GM12878 (cell line): ENCODE data around the gene FMN2. TPM values are rescaled to one million over a fixed set of nuclear protein-coding genes. Genes with fewer than 3 reads are reported as not detected.

Source experiments
- ATAC-seq: fragments of 200-7000 bp; cut with Tn5 transposase; 3 replicates; pipeline ENCODE4 v1.9.1; 2020; ENCODE audit warnings: mild to moderate bottlenecking, moderate library complexity
- BruUV-seq: library from RNA; stranded (reverse); fragments of 400-500 nt; replicated peaks from 2 replicates; lab custom pipeline; 2021; lab: Mats Ljungman, UMichigan
- CTCF ChIA-PET: fragments of 300-600 bp; sonication (Branson Sonifier 250); formaldehyde crosslinking; extraction: SDS; loops from one replicate; lab custom pipeline; 2021; ENCODE audit warnings: inconsistent platforms; lab: Yijun Ruan, JAX
- POLR2A ChIA-PET: fragments of 350-600 bp; formaldehyde crosslinking; extraction: SDS; loops from one replicate; lab custom pipeline; 2021; ENCODE audit warnings: inconsistent platforms; lab: Charles Lee
- RAD21 ChIA-PET: fragments of 300-600 bp; sonication (Branson Sonifier 250); formaldehyde crosslinking; loops from one replicate; lab custom pipeline; 2023; ENCODE audit warnings: antibody characterized with exemption; ENCODE audit not compliant: unreplicated experiment; lab: Charles Lee
- SMC1A ChIA-PET: fragments of 300-600 bp; sonication (Branson Sonifier 250); formaldehyde crosslinking; loops from one replicate; lab custom pipeline; 2023; ENCODE audit not compliant: unreplicated experiment, uncharacterized antibody; lab: Charles Lee
- DNase-seq: peaks from one replicate; pipeline ENCODE4 v3.0.0-alpha.2; 2011; ENCODE audit warnings: low read depth, low spot score
- FAIRE-seq: peaks from 3 replicates; lab custom pipeline; 2011; peaks lifted over from hg19 to GRCh38; lab: Jason Lieb, UNC
- H2AFZ ChIP-seq: 2 replicates; pipeline ENCODE4 v1.6.0; 2011; ENCODE audit warnings: low read depth, low read length, control low read depth; ENCODE audit not compliant: control insufficient read depth
- H3K27ac ChIP-seq: 2 replicates; pipeline ENCODE4 v1.5.1; 2011; ENCODE audit warnings: control low read depth; ENCODE audit not compliant: control insufficient read depth, insufficient read depth
- H3K27me3 ChIP-seq, 2 experiments: replicated peaks in 1 of 2; 2 replicates each; pipeline versions ENCODE4 v1.6.0 to v1.6.1; 2011; ENCODE audit warnings: low read length in 1 of 2; ENCODE audit not compliant: control insufficient read depth in 2 of 2, insufficient read depth in 2 of 2
- H3K36me3 ChIP-seq, 2 experiments: 2 replicates each; pipeline ENCODE4 v1.5.1; 2011; ENCODE audit warnings: low read length in 1 of 2; ENCODE audit not compliant: control insufficient read depth in 2 of 2, insufficient read depth in 2 of 2
- H3K4me1 ChIP-seq: 2 replicates; pipeline ENCODE4 v1.6.1; 2011; ENCODE audit warnings: mild to moderate bottlenecking, low read length, moderate library complexity, mixed read lengths; ENCODE audit not compliant: control insufficient read depth, insufficient read depth
- H3K4me2 ChIP-seq: 2 replicates; pipeline ENCODE4 v1.6.0; 2011; ENCODE audit warnings: control low read depth; ENCODE audit not compliant: control insufficient read depth, insufficient read depth
- H3K4me3 ChIP-seq: fragments of 200-600 bp; sonication (generic); 2 replicates; pipeline ENCODE4 v1.5.1; 2016
- H3K79me2 ChIP-seq: 2 replicates; pipeline ENCODE4 v1.6.0; 2011; ENCODE audit warnings: low read length; ENCODE audit not compliant: control insufficient read depth, insufficient read depth
- H3K9ac ChIP-seq: 2 replicates; pipeline ENCODE4 v1.8.0; 2011; ENCODE audit warnings: low read length, control low read depth, mixed read lengths; ENCODE audit not compliant: control insufficient read depth, insufficient read depth
- H3K9me3 ChIP-seq: replicated peaks from 3 replicates; pipeline ENCODE4 v1.5.1; 2011; ENCODE audit warnings: mild to moderate bottlenecking, low read length; ENCODE audit not compliant: control insufficient read depth, insufficient read depth
- H4K20me1 ChIP-seq: 2 replicates; pipeline ENCODE4 v1.6.0; 2011; ENCODE audit not compliant: control insufficient read depth, insufficient read depth
- CHD1 ChIP-seq: IDR thresholded peaks from 2 replicates; pipeline ENCODE4 v1.6.1; 2012; ENCODE audit warnings: low read depth, low read length, improper control_type of control experiment
- EGR1 ChIP-seq, 2 experiments: IDR thresholded peaks; 1 replicate in 1 of 2; 2 replicates in 1 of 2; pipeline ENCODE4 v1.6.1; 2011 to 2012; ENCODE audit warnings: low read depth in 2 of 2, low read length in 2 of 2, borderline replicate concordance in 1 of 2, mild to moderate bottlenecking in 1 of 2, moderate library complexity in 1 of 2
- NFYA ChIP-seq: IDR thresholded peaks from 2 replicates; pipeline ENCODE4 v1.6.1; 2011; ENCODE audit warnings: low read depth, mild to moderate bottlenecking, low read length, improper control_type of control experiment, borderline replicate concordance
- PML ChIP-seq: IDR thresholded peaks from 2 replicates; pipeline ENCODE4 v1.6.1; 2012; ENCODE audit warnings: low read length, inconsistent platforms
- POLR2AphosphoS2 ChIP-seq: IDR thresholded peaks from 2 replicates; pipeline ENCODE4 v1.6.1; 2011; ENCODE audit warnings: low read depth, mild to moderate bottlenecking, low read length, improper control_type of control experiment, moderate library complexity
- RAD21 ChIP-seq: IDR thresholded peaks from 2 replicates; pipeline ENCODE4 v1.6.1; 2011; ENCODE audit warnings: mild to moderate bottlenecking, low read depth, low read length, moderate library complexity; ENCODE audit not compliant: insufficient read depth
- RBBP5 ChIP-seq: fragments of 200-600 bp; sonication (generic); conservative IDR thresholded peaks from 2 replicates; pipeline ENCODE4 v1.6.1; 2016
- SREBF2 ChIP-seq: IDR thresholded peaks from 2 replicates; pipeline ENCODE4 v1.6.1; 2012; ENCODE audit warnings: mild to moderate bottlenecking, low read length
- ZSCAN29 ChIP-seq: fragments of 450-650 bp; IDR thresholded peaks from 2 replicates; pipeline ENCODE4 v1.6.1; 2017; ENCODE audit warnings: mild to moderate bottlenecking, moderate library complexity
- in situ Hi-C: fragments of 300-500 bp; cut with MboI; formaldehyde crosslinking; loops from 9 replicates; pipeline ENCODE4 v1.14.3; 2018; ENCODE audit warnings: mixed read lengths
- intact Hi-C: fragments of 100-400 bp; cut with micrococcal nuclease; formaldehyde crosslinking; loops from one replicate; pipeline ENCODE4 v1.14.2; 2022; ENCODE audit not compliant: unreplicated experiment
- polyA plus RNA-seq, 11 experiments: library from polyadenylated mRNA; depleted of rRNA in 4 of 11; unstranded in 6 of 11; stranded (reverse) in 5 of 11; fragments of >200 nt; fragmentation: Nextera tagmentation in 4 of 11; fragmentation: Illumina TruSeq in 1 of 11; extraction: Ambion mirVana in 4 of 11; extraction: Trizol in 1 of 11; gene quantifications; 1 replicate in 1 of 11; 2 replicates in 10 of 11; pipeline versions ENCODE4 v1.2.1 to v1.2.3, GENCODE V29; 2011 to 2016; ENCODE audit warnings: inconsistent platforms in 2 of 11, missing spikeins in 2 of 11, low read depth in 1 of 11
- total RNA-seq, 4 experiments: library from RNA; depleted of rRNA in 3 of 4; stranded (reverse); fragments of >200 nt in 3 of 4; fragmentation: Illumina TruSeq in 1 of 4; extraction: Trizol in 1 of 4; gene quantifications; 2 replicates each; pipeline versions ENCODE4 v1.2.1 to v1.2.3, GENCODE V29; 2013 to 2021
- TF ChIP-seq, protein P1 (sequence below): IDR thresholded peaks from 2 replicates; pipeline ENCODE4 v1.6.1; 2012; ENCODE audit warnings: low read depth, low read length, improper control_type of control experiment

The FMN2 gene
- total and polyA plus RNA-seq, 10 of the 15 experiments (the other 5 are each of a cell fraction or from before 2014, with no cell fraction given): 0.60 TPM; not detected in 9

GRCh38 chr1:240217403-240217802 lies 125.7 kb downstream of the FMN2 start:
- in situ Hi-C loops: no loop called here
- no peak overlapping the region for H3K27ac ChIP-seq
- POLR2A ChIA-PET: no interaction called here
- H4K20me1 ChIP-seq: no peaks in the 10 kb centered on the region
- no peak overlapping the region for H2AFZ ChIP-seq
- no peak for FAIRE-seq
- H3K27me3 ChIP-seq: no peaks in the 10 kb centered on the region
- no peaks in the 10 kb centered on the region for H3K9me3 ChIP-seq
- RAD21 ChIA-PET: no interaction called here
- no TSS peak for BruUV-seq
- no peak overlapping the region for H3K4me3 ChIP-seq
- H3K79me2 ChIP-seq: no peaks in the 10 kb centered on the region
- CTCF ChIA-PET: no interaction called here
- ATAC-seq: no peak
- DNase-seq: no peak
- intact Hi-C loops: no loop called here
- H3K36me3 ChIP-seq: no peaks in the 10 kb centered on the region
- H3K4me1 ChIP-seq: no peaks in the 10 kb centered on the region
- TF ChIP-seq PML: no peak
- TF ChIP-seq, protein P1, sequence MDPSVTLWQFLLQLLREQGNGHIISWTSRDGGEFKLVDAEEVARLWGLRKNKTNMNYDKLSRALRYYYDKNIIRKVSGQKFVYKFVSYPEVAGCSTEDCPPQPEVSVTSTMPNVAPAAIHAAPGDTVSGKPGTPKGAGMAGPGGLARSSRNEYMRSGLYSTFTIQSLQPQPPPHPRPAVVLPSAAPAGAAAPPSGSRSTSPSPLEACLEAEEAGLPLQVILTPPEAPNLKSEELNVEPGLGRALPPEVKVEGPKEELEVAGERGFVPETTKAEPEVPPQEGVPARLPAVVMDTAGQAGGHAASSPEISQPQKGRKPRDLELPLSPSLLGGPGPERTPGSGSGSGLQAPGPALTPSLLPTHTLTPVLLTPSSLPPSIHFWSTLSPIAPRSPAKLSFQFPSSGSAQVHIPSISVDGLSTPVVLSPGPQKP: no peak
- no peak for TF ChIP-seq CHD1
- no peak for TF ChIP-seq EGR1 (IDR thresholded peaks at IDR 0.05; ENCODE audit: borderline replicate concordance in 1 of 2, low read depth in 2 of 2, low read length in 2 of 2)
- TF ChIP-seq SREBF2: no peak
- TF ChIP-seq RAD21: no peak
- TF ChIP-seq RBBP5: no peak
- TF ChIP-seq NFYA: no peak
- no peak for TF ChIP-seq ZSCAN29
- TF ChIP-seq POLR2AphosphoS2: no peak
- H3K9ac ChIP-seq: no peak overlapping the region
- H3K4me2 ChIP-seq: no peak overlapping the region
- SMC1A ChIA-PET: no interaction called here
